GM23248 (cell line): ENCODE data around the gene RRAS2. TPM values are rescaled to one million over a fixed set of nuclear protein-coding genes. Genes with fewer than 3 reads are reported as not detected.

Experiments used
- DNase-seq: peaks from one replicate; pipeline ENCODE4 v3.0.0-alpha.2; 2015
- H2AFZ ChIP-seq: fragments of 200-600 bp; sonication (generic); 2 replicates; pipeline ENCODE4 v1.6.1; 2016; ENCODE audit warnings: antibody characterized with exemption
- H3F3A ChIP-seq: fragments of 200-600 bp; sonication (generic); 2 replicates; pipeline ENCODE4 v1.6.1; 2016; ENCODE audit warnings: mild to moderate bottlenecking, antibody characterized with exemption, mixed run types; ENCODE audit not compliant: insufficient read depth
- H3K27ac ChIP-seq: fragments of 200-600 bp; sonication (generic); 2 replicates; pipeline ENCODE4 v1.5.1; 2016; ENCODE audit warnings: mild to moderate bottlenecking
- H3K27me3 ChIP-seq: fragments of 200-600 bp; sonication (generic); replicated peaks from 2 replicates; pipeline ENCODE4 v1.6.1; 2016; ENCODE audit warnings: mild to moderate bottlenecking; ENCODE audit not compliant: insufficient read depth
- H3K36me3 ChIP-seq: fragments of 200-600 bp; sonication (generic); 2 replicates; pipeline ENCODE4 v1.6.1; 2016; ENCODE audit warnings: low read depth, mild to moderate bottlenecking
- H3K4me1 ChIP-seq: fragments of 200-600 bp; sonication (generic); 2 replicates; pipeline ENCODE4 v1.6.1; 2016; ENCODE audit warnings: mild to moderate bottlenecking; ENCODE audit not compliant: insufficient read depth
- H3K4me2 ChIP-seq: fragments of 200-600 bp; sonication (generic); one replicate; pipeline ENCODE4 v1.6.1; 2016; ENCODE audit warnings: mild to moderate bottlenecking; ENCODE audit not compliant: unreplicated experiment
- H3K4me3 ChIP-seq: fragments of 200-600 bp; sonication (generic); 2 replicates; pipeline ENCODE4 v1.5.1; 2016; ENCODE audit warnings: mild to moderate bottlenecking
- H3K79me2 ChIP-seq: fragments of 200-600 bp; sonication (generic); 2 replicates; pipeline ENCODE4 v1.6.1; 2016; ENCODE audit warnings: mild to moderate bottlenecking; ENCODE audit not compliant: insufficient read depth
- H3K9ac ChIP-seq: fragments of 200-600 bp; sonication (generic); 2 replicates; pipeline ENCODE4 v1.6.1; 2016; ENCODE audit warnings: mild to moderate bottlenecking
- H3K9me2 ChIP-seq: fragments of 200-600 bp; sonication (generic); 2 replicates; pipeline ENCODE4 v1.6.1; 2016; ENCODE audit warnings: mixed run types, mild to moderate bottlenecking, moderate library complexity; ENCODE audit not compliant: insufficient read depth
- H3K9me3 ChIP-seq: fragments of 200-600 bp; sonication (generic); one replicate; pipeline ENCODE4 v1.6.1; 2017; ENCODE audit warnings: low read depth
- H4K20me1 ChIP-seq: fragments of 200-600 bp; sonication (generic); 2 replicates; pipeline ENCODE4 v1.6.0; 2016; ENCODE audit not compliant: insufficient read depth
- EZH2 ChIP-seq: fragments of 200-600 bp; sonication (generic); IDR thresholded peaks from 2 replicates; pipeline ENCODE4 v1.6.1; 2018; ENCODE audit warnings: antibody characterized with exemption, mild to moderate bottlenecking; ENCODE audit not compliant: insufficient read depth, poor library complexity, severe bottlenecking
- EZH2phosphoT487 ChIP-seq: fragments of 200-600 bp; sonication (generic); IDR thresholded peaks from 2 replicates; pipeline ENCODE4 v1.6.1; 2018; ENCODE audit warnings: antibody characterized with exemption, moderate library complexity, mild to moderate bottlenecking, low read depth; ENCODE audit not compliant: insufficient read depth
- WGBS, 2 experiments: methylation state at CpG; one replicate each; pipeline ENCODE4 v1.1.6; 2015 to 2017; ENCODE audit warnings: low lambda C conversion rate in 2 of 2, low coverage in 1 of 2; ENCODE audit errors: missing lambda C conversion rate in 2 of 2; 5-methylcytosine and 5-hydroxymethylcytosine counted together
- in situ Hi-C: fragments of 300-500 bp; cut with MboI; formaldehyde crosslinking; loops from 2 replicates; pipeline ENCODE4 v1.15.0; 2020
- polyA plus RNA-seq: library from polyadenylated mRNA; unstranded; fragments of >200 nt; fragmentation: Nextera tagmentation; extraction: Ambion mirVana; gene quantifications from 2 replicates; pipeline ENCODE4 v1.2.1, GENCODE V29; 2016
- total RNA-seq: library from RNA; depleted of rRNA; stranded (reverse); fragments of >200 nt; shearing (Covaris generic); gene quantifications from 2 replicates; pipeline ENCODE4 v1.2.3, GENCODE V29; 2014

Gene RRAS2
- total and polyA plus RNA-seq, 2 experiments from 2014 or later = 268 to 382 TPM

- Histone ChIP-seq H3K9me2 (no peaks in the 10 kb centered on the region), H3K4me2 (peak overlapping the region; percentile 56), H3K9ac (peak overlapping the region; percentile 68), H4K20me1 (peaks cover 18% of the 10 kb centered on the region), H3K27me3 (no peaks in the 10 kb centered on the region), H3F3A (peaks cover 58% of the 10 kb centered on the region), H3K27ac (peak overlapping the region; percentile 87), H3K9me3 (no peaks in the 10 kb centered on the region), H3K79me2 (peaks cover 100% of the 10 kb centered on the region), H3K4me1 (peaks cover 62% of the 10 kb centered on the region), H3K36me3 (no peaks in the 10 kb centered on the region), H2AFZ (no peak overlapping the region), H3K4me3 (peak overlapping the region; percentile 54)
- 0 to 6% methylated on average over 2 of the region's 2 CpGs for WGBS, 2 experiments
- in situ Hi-C loops = loop anchor here (10.0 kb wide), 1 partner anchor 62 kb away; no protein-coding TSS in a partner anchor
- TF ChIP-seq EZH2 = no peak
- no peak for TF ChIP-seq EZH2phosphoT487
- peak; percentile 97 for DNase-seq
Measured at GRCh38 chr11:14336507-14337503, 22.2 kb downstream of the RRAS2 start.

- H3K79me2 ChIP-seq = peaks cover 100% of the 10 kb centered on the region
- no peak overlapping the region for H3K4me2 ChIP-seq
- no peak for DNase-seq
- no peak overlapping the region for H2AFZ ChIP-seq
- no peak overlapping the region for H3K9ac ChIP-seq
- H3K27me3 ChIP-seq = no peaks in the 10 kb centered on the region
- WGBS, 2 experiments = 96 to 100% methylated on average over 1 of the region's 1 CpG
- H3K9me2 ChIP-seq = no peaks in the 10 kb centered on the region
- peaks cover 10% of the 10 kb centered on the region for H4K20me1 ChIP-seq
- H3F3A ChIP-seq = peaks cover 58% of the 10 kb centered on the region
- peaks cover 51% of the 10 kb centered on the region for H3K4me1 ChIP-seq
- H3K4me3 ChIP-seq = peak overlapping the region; percentile 54
- TF ChIP-seq EZH2phosphoT487 = no peak
- no peak for TF ChIP-seq EZH2
- in situ Hi-C loops = loop anchor here (10.0 kb wide), 1 partner anchor 61 kb away; no protein-coding TSS in a partner anchor
- H3K36me3 ChIP-seq = no peaks in the 10 kb centered on the region
- peak overlapping the region; percentile 87 for H3K27ac ChIP-seq
- no peaks in the 10 kb centered on the region for H3K9me3 ChIP-seq
Measured at GRCh38 chr11:14335712-14336111, 23.3 kb downstream of the RRAS2 start.

- Histone ChIP-seq H3K9ac (no peak overlapping the region), H3K27ac (peak overlapping the region; percentile 87), H4K20me1 (peaks cover 13% of the 10 kb centered on the region), H3K79me2 (peaks cover 100% of the 10 kb centered on the region), H3K9me3 (no peaks in the 10 kb centered on the region), H3K4me1 (peaks cover 52% of the 10 kb centered on the region), H3K4me2 (peak overlapping the region; percentile 16), H3F3A (peaks cover 56% of the 10 kb centered on the region), H3K9me2 (no peaks in the 10 kb centered on the region), H3K4me3 (no peak overlapping the region), H3K27me3 (no peaks in the 10 kb centered on the region), H3K36me3 (no peaks in the 10 kb centered on the region), H2AFZ (no peak overlapping the region)
- no peak for DNase-seq
- TF ChIP-seq EZH2 (no peak), EZH2phosphoT487 (no peak)
- 94 to 96% methylated on average over 2 of the region's 2 CpGs for WGBS, 2 experiments
- in situ Hi-C loops = loop anchor here (10.0 kb wide), 1 partner anchor 60 kb away; no protein-coding TSS in a partner anchor
Measured at GRCh38 chr11:14334893-14335292, 24.1 kb downstream of the RRAS2 start.

- H3K36me3 ChIP-seq = no peaks in the 10 kb centered on the region
- no peaks in the 10 kb centered on the region for H3K9me3 ChIP-seq
- WGBS, 2 experiments = 96 to 100% methylated on average over 1 of the region's 1 CpG
- DNase-seq = no peak
- H3K4me1 ChIP-seq = peaks cover 57% of the 10 kb centered on the region
- H3K79me2 ChIP-seq = peaks cover 100% of the 10 kb centered on the region
- no peaks in the 10 kb centered on the region for H3K27me3 ChIP-seq
- H3K4me2 ChIP-seq = no peak overlapping the region
- H2AFZ ChIP-seq = no peak overlapping the region
- H3K9ac ChIP-seq = no peak overlapping the region
- in situ Hi-C loops = loop anchor here (10.0 kb wide), 1 partner anchor 59 kb away; no protein-coding TSS in a partner anchor
- no peaks in the 10 kb centered on the region for H3K9me2 ChIP-seq
- no peak overlapping the region for H3K27ac ChIP-seq
- TF ChIP-seq EZH2 (no peak), EZH2phosphoT487 (no peak)
- peaks cover 56% of the 10 kb centered on the region for H3F3A ChIP-seq
- H3K4me3 ChIP-seq = no peak overlapping the region
- peaks cover 13% of the 10 kb centered on the region for H4K20me1 ChIP-seq
Measured at GRCh38 chr11:14334192-14334591, 24.8 kb downstream of the RRAS2 start.
